Measurements from ENCODE around the gene ZYX. TPM values are rescaled to one million over a fixed set of nuclear protein-coding genes. Genes with fewer than 3 reads are reported as not detected.

ZYX gene, protein sequence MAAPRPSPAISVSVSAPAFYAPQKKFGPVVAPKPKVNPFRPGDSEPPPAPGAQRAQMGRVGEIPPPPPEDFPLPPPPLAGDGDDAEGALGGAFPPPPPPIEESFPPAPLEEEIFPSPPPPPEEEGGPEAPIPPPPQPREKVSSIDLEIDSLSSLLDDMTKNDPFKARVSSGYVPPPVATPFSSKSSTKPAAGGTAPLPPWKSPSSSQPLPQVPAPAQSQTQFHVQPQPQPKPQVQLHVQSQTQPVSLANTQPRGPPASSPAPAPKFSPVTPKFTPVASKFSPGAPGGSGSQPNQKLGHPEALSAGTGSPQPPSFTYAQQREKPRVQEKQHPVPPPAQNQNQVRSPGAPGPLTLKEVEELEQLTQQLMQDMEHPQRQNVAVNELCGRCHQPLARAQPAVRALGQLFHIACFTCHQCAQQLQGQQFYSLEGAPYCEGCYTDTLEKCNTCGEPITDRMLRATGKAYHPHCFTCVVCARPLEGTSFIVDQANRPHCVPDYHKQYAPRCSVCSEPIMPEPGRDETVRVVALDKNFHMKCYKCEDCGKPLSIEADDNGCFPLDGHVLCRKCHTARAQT
- 270 and 344 TPM in 2 replicates for total RNA-seq

DNA sequence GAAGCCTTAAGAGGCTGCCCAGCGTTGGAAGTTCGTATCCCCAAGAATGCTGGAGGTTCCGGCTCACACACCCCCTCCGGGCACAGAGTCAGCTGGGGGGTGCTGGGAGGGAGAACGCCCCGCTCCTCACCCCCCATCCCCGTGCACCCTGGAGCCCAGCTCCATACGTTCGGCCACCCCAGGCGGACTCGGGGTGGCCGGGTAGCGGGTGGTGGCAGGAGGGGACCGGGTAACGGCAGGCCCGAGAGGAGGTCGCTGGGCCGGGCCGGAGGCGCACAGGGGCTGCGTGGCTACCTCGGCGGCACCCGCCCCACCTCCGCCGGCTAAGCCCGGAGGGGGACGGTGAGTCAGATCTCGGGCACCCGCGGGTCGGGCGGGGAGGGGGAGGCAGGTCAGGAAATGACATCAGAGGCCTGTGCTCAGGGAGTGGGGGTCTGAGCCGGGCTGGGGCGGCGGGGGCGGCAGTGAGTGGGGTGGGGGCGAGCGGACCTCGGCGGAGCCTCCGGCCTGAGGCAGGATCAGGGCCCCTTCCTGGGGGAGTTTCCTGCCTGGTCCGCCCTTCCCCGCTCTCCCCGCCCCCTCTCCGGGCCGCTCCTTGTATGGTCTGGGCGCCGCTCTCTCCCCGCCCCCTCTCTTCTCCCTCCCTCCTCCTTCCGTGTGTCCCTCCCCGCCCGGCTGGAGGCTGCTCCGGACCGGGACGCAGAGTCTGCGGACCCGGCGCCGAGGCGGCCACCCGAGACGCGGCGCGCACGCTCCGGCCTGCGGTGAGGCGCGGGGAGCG is at the start of gene ZYX:
Gene ZYX (plus strand): TSS at position 700 of the 781 bp plus-strand sequence. CDS start 227 bp downstream, outside the sequence.
- DNase-seq (ENCODE audit: extremely low read depth, low read depth, low spot score) = no peak

DNA sequence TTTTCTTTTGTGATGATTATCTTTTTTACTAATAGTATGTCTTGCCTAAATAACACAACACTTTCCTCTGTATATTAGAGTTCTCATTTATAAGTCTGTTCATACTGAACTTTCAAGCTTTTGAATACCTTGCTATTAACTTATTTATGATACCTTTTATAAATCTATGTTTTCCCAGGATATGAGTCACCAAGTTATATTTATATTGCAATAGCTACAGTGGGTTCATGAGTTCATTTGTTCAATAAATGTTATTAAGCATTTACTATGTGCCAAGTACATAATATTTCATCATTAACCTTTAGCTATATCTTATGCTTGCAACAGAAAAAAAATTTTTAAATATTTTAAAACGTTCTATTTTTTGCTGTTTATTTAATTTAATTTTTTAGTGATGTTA is 46.9 kb upstream of the ZYX start:
- DNase-seq (ENCODE audit: extremely low read depth, low read depth, low spot score) = no peak

DNA sequence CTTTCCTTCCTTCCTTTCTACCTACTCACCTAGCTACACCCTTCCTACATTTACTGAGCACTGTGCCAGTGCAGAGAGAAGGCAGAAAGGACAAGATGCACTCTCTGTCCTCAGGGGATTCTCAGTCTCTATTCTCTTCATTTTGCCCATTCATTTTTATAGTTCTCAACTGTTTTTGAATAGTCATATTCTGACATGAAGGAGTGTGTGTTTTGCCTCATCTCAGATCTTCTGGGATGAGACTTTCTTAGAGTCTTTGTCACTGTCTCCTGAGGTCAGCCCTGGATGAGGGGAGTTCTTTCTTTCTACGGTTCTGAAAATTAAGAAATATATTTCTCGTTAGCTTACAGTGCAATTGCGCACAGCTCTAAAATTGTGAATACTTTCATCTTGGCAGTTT is 43.9 kb upstream of the ZYX start:
- no peak for DNase-seq (ENCODE audit: extremely low read depth, low read depth, low spot score)

DNA sequence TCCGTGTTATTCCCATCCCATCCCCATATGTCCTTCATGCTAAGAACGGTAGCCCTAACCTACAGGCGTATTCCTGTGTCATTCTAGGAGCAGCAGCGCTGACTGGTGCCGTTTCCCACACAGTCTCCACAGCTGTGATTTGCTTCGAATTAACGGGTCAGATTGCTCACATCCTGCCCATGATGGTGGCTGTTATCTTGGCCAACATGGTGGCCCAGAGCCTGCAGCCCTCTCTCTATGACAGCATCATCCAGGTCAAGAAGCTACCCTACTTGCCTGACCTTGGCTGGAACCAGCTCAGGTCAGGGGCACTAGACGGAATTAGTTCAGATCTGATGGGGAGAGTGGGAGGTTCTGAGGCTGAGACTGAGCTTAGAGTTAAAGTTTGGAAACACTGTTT is 39.3 kb upstream of the ZYX start:
- DNase-seq (ENCODE audit: extremely low read depth, low read depth, low spot score) = no peak

DNA sequence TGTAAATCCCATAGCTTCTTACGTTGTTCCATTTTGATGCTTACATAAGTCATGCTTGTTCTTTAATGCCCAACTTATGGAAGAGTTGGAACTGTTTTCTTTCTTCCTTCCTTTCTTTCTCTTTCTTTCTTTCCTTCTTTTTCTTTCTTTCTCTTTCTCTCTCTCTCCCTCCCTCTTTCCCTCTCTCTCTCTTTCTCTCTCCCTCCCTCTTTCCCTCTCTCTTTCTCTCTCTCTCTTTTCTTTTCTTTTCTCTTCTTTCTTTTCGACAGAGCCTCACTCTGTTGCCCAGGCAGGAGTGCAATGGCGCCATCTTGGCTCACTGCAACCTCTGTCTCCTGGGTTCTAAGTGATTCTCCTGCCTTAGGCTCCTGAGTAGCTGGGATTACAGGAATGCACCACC is 37.5 kb upstream of the ZYX start:
- DNase-seq (ENCODE audit: extremely low read depth, low read depth, low spot score) = no peak

DNA sequence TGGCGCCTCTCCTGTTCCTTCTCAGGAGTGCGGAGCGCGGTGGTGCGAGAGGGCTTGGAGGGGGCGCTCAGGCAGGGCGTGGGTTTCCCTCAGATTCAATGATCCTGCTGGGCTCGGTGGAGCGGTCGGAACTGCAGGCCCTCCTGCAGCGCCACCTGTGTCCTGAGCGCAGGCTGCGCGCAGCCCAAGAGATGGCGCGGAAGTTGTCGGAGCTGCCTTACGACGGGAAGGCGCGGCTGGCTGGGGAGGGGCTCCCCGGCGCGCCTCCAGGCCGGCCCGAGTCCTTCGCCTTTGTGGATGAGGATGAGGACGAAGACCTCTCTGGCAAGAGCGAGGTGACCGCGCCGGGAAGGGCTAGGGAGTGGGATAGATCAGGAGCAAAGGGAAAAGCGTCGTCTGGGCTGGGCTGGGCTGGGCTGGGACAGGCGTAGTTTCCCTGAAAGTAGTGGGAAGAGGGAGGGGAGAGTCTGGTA is 35.7 kb upstream of the ZYX start:
- no peak for DNase-seq (ENCODE audit: extremely low read depth, low read depth, low spot score)

DNA sequence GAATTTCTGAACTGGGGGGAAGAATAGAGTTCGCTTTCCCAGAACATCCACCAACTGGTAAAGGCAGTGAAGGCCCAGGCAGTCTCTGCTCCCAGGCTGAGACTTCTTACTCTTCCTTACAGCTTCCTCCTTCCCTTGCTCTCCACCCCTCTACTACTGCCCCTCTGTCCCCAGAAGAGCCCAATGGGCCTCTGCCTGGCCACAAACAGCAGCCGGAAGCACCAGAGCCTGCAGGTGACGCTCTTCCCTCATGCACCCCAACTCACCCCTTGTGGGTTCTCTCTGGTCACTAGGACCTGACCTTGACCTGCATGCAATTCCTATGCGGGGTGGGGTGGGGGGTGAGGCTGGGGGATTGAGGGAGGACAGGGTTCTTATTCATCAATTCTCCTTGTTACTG is 35.1 kb upstream of the ZYX start:
- DNase-seq (ENCODE audit: extremely low read depth, low read depth, low spot score) = no peak

DNA sequence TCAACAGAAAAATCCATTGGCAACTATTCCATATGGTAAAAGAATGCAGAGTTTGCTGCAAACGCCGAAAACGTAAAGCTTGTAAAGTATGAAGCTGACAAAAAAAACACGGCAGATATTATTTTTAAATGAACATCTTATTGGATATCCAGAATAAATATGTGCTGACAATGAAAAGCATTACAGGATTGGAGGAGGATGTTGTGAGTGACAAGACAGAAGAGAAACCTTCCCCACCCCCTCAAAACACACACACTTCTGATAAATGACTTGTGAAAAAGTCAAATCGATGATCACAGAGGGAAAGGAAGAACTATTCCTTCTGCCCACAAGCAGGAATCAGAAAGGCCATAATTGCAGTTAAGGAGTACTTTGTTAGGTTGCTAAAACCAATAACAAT is 33.2 kb upstream of the ZYX start:
- DNase-seq (ENCODE audit: extremely low read depth, low read depth, low spot score) = no peak

DNA sequence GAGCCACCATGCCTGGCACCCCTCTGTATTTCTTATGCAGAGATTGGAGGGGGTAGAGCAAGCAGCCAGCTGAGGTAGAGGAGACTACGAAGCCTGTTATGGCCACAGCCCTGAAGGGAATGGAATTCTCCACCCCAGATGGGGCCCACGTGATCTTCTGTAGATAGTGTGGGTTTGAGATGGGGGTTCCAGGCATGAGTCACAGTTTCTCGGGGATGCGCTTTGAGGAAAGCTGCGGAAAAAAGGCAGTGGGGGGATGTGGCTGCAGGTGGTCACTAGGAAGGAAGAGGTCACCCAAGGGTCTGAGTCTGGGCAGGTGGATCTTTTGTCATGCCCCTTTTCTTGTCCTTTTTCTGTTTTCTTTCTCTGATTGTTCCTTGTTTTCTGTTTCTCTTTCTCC is 30.1 kb upstream of the ZYX start:
- no peak for DNase-seq (ENCODE audit: extremely low read depth, low read depth, low spot score)

DNA sequence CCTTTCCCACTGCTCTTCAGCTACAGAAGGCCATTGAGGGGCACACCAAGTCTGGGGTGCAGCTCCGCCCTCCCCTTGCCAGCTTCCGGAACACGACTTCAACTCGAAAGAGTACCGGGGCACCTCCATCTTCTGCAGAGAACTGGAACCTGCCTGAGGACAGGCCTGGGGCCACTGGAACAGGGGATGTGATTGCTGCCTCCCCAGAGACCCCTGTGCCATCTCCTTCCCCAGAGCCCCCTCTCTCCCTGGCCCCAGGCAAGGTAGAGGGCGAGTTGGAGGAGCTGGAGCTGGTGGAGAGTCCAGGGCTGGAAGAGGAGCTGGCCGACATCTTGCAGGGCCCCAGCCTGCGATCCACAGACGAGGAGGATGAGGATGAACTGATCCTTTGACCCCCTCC is 29.6 kb upstream of the ZYX start:
- no peak for DNase-seq (ENCODE audit: extremely low read depth, low read depth, low spot score)

DNA sequence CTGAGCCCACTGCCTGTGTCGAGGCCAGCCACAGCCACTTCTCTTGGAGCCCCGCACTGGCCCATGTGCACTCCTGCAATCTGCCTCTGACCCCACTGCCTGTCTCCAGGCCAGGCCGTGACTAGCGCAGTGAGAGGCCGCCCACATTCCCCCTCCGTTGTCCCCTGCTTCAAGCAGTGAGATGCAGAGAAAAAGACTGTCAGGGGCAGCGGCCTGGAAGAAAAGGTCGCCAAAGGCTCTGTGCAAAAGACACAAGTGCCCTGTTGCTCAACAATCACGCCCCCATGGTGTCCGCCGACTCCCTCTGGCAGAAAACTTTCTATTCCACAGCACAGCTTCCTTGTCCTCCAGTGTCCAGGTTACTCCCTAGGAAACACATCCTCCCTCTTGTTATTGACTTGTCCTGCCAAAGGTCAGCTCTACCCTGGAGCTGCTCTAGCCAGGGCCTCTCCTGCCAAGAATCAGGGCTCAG is 28.6 kb upstream of the ZYX start:
- DNase-seq (ENCODE audit: extremely low read depth, low read depth, low spot score) = no peak

DNA sequence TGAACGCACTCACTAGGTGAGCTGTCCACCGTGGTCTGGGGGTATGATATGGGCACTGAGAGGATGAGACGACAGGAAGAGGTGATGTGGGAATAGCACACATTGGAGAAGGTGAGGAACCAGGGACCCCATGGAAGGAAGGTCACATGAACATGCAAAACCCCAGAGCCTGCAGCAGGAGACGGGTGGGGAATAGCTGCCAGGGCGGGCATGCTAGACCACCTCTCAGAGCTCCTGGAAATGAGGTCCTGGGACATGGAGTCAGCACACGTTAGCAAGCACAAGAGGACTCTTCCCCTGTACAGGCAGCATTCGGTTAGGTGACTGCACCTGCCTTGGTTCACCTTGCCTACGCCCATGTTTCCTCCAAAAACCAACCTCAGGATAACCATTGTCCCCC is 26.8 kb upstream of the ZYX start:
- no peak for DNase-seq (ENCODE audit: extremely low read depth, low read depth, low spot score)

DNA sequence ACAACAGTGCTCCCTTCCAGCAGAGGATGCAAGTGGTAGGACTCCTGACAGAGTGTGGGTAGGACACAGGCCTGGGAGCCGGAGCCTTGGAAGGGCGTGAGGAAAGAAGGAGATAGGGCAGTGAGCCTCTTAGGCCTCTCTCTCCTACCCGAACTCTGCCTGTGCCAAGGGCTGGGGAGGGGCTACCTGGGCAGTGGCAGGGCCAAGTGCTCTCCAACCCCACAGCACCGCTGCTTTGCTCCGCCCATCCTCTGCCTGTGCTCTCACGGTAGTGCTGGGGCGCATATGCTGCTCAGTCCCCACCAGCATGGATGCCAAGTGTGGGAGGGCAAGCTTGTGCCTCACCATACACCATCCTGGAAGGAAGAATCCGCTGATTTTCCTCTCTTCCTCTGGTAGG is 26.2 kb upstream of the ZYX start:
- DNase-seq (ENCODE audit: extremely low read depth, low read depth, low spot score) = no peak

DNA sequence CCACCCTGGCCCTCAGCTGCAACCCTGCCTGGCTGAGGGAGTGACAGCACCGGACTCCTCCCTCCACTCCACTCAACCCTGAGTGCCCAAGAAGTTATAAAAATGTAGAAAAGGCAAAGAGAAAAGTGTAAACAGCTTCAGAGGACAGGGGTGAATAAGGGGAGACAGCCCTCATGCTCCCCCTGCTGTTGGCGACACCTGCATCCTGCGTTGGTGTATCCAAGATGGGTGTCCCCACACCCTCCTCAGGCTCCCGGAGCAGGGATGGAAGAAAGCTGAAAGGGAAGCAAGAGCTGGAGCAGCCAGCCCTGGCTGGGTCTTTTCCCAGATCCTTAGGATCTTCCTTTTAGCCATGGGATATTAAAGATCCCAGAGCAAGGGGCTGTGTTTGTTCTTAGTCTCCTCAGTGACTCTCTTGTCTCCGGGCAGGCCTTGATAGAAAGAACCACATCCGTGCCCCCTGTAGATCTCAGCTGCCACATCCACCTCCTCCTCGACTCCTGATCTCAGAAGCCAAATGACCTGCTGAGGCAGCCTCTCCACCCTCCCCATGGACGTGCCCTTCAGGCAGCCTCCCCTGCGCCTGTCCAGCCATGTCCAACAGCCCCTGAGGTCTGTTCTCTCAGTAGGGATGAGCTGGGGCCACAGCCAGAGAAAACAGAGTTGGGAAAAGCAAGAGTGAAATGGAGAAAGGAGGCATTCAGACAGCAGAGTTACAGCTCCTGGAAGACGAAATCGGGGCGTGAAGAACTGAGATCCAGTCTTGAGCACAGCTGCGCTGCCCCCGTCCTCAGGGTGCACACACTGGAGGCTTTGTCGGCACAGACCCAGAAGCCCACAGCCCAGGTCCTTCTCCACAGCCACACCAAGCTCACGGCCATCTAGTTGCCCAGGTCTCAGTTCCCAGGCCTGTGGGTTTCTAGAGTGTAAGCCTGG is 25.4 kb upstream of the ZYX start:
- no peak for DNase-seq (ENCODE audit: extremely low read depth, low read depth, low spot score)

DNA sequence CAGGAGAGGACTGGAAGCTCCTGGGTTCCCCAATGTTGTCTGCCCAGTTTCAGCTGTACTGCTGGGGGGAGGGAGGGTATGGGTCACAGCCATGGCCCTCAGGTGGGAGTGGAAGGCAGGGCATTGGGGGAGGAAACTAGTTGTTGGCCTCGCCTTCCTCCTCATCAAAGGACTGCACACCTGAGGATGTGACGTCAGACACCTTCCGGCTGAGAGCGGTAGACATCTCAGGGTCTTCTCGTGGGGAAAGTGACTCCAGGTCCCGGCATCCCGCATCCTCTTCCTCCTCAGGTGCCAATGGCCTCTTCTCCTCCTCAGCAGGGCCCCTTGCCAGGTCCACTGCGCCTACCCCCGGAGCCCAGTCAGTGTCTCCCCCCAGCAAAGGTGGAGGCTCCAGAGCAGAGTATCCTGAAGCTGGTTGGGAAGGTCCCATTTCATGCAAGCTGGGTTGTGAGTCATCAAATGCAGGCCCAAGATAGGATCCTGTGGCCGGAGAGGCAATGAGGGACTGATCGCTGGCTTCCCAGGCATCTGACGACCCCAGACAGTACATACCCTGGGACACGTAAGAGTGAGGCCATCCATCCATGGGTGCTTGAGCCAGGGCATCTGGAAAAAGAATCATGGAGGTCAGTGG is 24.6 kb upstream of the ZYX start:
- DNase-seq (ENCODE audit: extremely low read depth, low read depth, low spot score) = no peak

DNA sequence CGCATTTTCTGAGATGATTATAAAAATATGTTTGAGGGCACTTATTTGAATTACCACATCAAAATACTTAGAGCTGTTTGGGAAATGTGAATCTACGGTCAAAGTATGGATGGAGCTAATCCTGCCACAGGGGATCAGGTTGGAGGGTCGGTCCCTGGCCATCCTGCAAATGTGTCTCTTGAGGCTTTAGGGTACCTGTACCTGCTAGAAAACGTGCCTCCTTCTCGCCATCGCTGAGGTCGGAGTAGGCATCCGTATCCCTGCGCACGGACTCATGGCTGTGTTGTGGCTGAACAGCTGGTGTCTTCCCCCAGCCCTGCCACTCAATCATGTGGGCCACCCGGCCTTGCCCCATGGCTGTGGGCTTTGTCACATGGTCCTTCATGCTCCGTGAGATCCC is 22.5 kb upstream of the ZYX start:
- DNase-seq (ENCODE audit: extremely low read depth, low read depth, low spot score) = no peak

DNA sequence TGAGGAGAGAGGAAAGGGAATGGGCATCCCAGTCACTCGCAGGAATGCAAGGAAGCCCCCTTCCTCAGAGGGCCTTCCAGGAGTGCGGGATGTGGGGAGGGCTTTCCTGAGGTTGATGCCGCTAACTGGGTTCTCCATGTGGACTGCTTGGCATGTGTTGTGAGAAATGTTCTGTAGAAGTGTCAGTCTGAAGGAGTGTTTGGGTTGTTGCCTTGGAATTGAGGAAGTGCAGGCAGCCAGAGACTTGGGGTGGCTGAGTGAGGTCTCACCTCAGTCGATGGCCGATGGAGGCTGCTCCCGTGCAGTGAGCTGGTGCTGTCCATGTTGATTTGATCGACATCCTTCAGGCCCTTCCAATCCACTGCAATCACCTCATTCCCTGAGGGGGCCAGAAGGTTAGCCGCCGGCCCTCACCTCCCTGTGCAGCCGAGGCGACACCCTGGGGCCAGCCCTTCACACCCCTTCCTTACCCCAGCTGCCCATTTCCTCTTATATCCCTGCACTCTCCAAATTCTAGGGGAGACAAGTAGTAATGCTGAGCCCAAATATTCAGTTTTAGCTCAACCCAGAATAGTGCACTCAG is 21.3 kb upstream of the ZYX start:
- DNase-seq (ENCODE audit: extremely low read depth, low read depth, low spot score) = no peak

DNA sequence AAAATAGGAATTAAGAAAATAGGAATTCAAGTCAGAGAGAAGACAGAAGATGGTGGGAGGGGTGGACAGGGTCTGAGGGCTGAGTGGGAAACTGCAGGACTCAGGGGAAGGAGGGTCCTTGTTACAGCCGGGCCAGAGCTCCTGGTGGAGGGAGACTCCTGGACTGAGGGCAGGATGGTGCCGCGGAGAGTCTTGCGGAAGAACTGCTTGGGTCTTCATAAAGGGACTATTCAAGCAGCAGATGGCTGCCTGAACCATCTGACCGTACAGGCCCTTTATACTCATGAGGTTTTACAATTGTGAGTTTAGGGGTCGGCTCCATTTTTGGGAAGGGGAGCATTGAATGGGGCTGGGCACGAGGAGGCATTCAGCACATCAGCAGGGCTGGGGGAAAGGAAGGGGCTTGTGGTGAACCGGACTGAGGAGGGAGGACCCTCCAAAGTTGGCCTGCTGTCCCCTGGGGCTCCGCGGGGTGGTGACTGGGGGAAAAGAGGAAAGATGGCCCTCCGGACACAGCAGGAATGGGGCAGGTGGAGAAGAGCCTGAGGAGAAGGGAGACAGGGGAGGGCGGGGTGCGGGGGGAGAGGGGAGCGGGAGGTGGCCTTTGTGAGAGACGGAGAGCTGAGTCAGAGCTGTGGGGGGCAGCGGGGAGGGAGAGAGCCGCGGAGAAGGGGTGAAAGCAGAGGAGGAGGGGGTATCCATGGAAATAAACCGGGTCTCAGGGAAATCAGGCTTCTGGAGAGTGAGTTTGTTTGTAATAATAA is 20.2 kb upstream of the ZYX start:
- no peak for DNase-seq (ENCODE audit: extremely low read depth, low read depth, low spot score)

DNA sequence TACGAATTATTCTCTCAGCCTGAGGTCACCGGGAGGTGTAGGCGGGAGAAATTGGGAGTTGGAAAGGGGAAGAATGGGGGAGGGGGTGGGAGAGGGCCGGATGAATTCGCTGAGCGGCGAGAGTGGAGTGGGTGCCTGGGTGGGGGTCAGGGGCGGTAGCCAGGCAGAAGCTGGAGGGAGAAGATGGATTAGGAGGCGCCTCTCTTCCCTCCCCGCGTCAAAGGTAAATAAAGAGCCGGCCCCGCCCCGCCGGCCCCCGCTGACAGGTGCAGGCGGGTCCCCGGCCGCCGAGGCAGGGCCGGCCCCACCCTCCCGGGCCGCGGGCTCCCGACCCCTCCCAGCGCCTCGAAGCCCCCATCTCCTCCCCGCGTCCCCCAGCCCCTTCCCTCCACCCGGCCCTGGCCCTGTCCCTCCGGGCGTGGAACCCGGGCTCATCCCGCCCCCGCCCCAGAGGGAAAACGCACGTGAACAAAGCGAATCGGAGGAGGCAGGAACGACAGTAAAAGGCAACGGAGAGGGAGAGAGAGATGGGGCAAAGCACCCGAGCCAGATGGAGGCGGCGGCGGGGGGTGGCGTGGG is 19.5 kb upstream of the ZYX start:
- no peak for DNase-seq (ENCODE audit: extremely low read depth, low read depth, low spot score)
